Spleen (tissue), 7 donors: ENCODE measurements around the gene ELFN2.

ENCODE experiments used
- CTCF ChIP-seq, 11 experiments: fragments of 200-600 bp in 7 of 11; fragments of 450-650 bp in 4 of 11; sonication (generic) in 4 of 11; IDR thresholded peaks in 8 of 11; conservative IDR thresholded peaks in 3 of 11; 1 replicate in 7 of 11; 2 replicates in 4 of 11; pipeline versions ENCODE4 v1.4.0 to v1.8.0; 2016 to 2021; ENCODE audit warnings: antibody characterized with exemption in 11 of 11, inconsistent platforms in 4 of 11, mild to moderate bottlenecking in 1 of 11
- POLR2AphosphoS5 ChIP-seq, 3 donors: sonication (generic); formaldehyde crosslinking; IDR thresholded peaks; one replicate each; pipeline ENCODE4 v1.5.1; 2017; ENCODE audit warnings: antibody characterized with exemption in 3 of 3
- donor health status: DM: no; HTN: no; CAD: no; lungs with moderate emphysema.
- donor health status: DM: no; HTN: no; CAD: no.
- donor health status: DM: no; HTN: no; CAD: no.

- TF ChIP-seq POLR2AphosphoS5 (IDR thresholded peaks at IDR 0.05) (no peak), CTCF (IDR thresholded peaks at IDR 0.05 in 8 of 11, conservative IDR thresholded peaks at IDR 0.05 in 3 of 11) (no peak)
These were observed 7.8 kb downstream of the ELFN2 start for GRCh38 chr22:37419370-37419968.
